GM18507 (cell line): ENCODE measurements around the gene VSNL1.

Experiments used
- DNase-seq: peaks from one replicate; pipeline ENCODE4 v3.0.0; 2011; ENCODE audit warnings: low read depth; ENCODE audit not compliant: insufficient read length; ENCODE audit errors: extremely low spot score
- FAIRE-seq: peaks from 2 replicates; lab custom pipeline; 2011; peaks lifted over from hg19 to GRCh38; lab: Jason Lieb, UNC

Gene VSNL1

GRCh38 chr2:17604050-17604449 is 63.6 kb downstream of the VSNL1 start:
- FAIRE-seq (no peak), DNase-seq (no peak)

- no peak for DNase-seq
- FAIRE-seq: no peak
These were observed 65.2 kb downstream of the VSNL1 start for GRCh38 chr2:17605696-17606095.

GRCh38 chr2:17606851-17607250 is 66.4 kb downstream of the VSNL1 start:
- FAIRE-seq: no peak
- DNase-seq: no peak

GRCh38 chr2:17607379-17607778 is 66.9 kb downstream of the VSNL1 start:
- DNase-seq: no peak
- FAIRE-seq: no peak

- DNase-seq (no peak), FAIRE-seq (no peak)
These were observed 67.8 kb downstream of the VSNL1 start for GRCh38 chr2:17608251-17608650.

- no peak for FAIRE-seq
These were observed 70.0 kb downstream of the VSNL1 start for GRCh38 chr2:17610521-17610920.

GRCh38 chr2:17611036-17611435 is 70.5 kb downstream of the VSNL1 start:
- DNase-seq (no peak), FAIRE-seq (no peak)

More at GRCh38 chr2:17610521-17610920, 70.0 kb downstream of the VSNL1 start:
- no peak for DNase-seq

- DNase-seq: no peak
- no peak for FAIRE-seq
These were observed 73.9 kb downstream of the VSNL1 start for GRCh38 chr2:17614174-17614930.

- DNase-seq (no peak), FAIRE-seq (no peak)
These were observed 74.7 kb downstream of the VSNL1 start for GRCh38 chr2:17615147-17615546.

- DNase-seq: no peak
- no peak for FAIRE-seq
These were observed 75.3 kb downstream of the VSNL1 start for GRCh38 chr2:17615728-17616351.

- FAIRE-seq: no peak
- DNase-seq: no peak
These were observed 75.9 kb downstream of the VSNL1 start for GRCh38 chr2:17616405-17616804.

GRCh38 chr2:17617516-17617915 is 77.0 kb downstream of the VSNL1 start:
- DNase-seq (no peak), FAIRE-seq (no peak)

GRCh38 chr2:17617955-17618354 is 77.5 kb downstream of the VSNL1 start:
- DNase-seq (no peak), FAIRE-seq (no peak)

- FAIRE-seq (no peak), DNase-seq (no peak)
These were observed 79.8 kb downstream of the VSNL1 start for GRCh38 chr2:17620280-17620679.

GRCh38 chr2:17620841-17621240 is 80.3 kb downstream of the VSNL1 start:
- FAIRE-seq (no peak), DNase-seq (no peak)

- DNase-seq: no peak
- FAIRE-seq: no peak
These were observed 81.3 kb downstream of the VSNL1 start for GRCh38 chr2:17621781-17622180.

- DNase-seq (no peak), FAIRE-seq (no peak)
These were observed 85.0 kb downstream of the VSNL1 start for GRCh38 chr2:17625446-17625845.

- DNase-seq (no peak), FAIRE-seq (no peak)
These were observed 86.5 kb downstream of the VSNL1 start for GRCh38 chr2:17626986-17627385.

- FAIRE-seq: no peak
- no peak for DNase-seq
These were observed 86.9 kb downstream of the VSNL1 start for GRCh38 chr2:17627434-17627833.

GRCh38 chr2:17628349-17629261 is 88.1 kb downstream of the VSNL1 start:
- no peak for DNase-seq

More at GRCh38 chr2:17628349-17629261, 88.1 kb downstream of the VSNL1 start:
- FAIRE-seq: no peak
